ENCODE measurements around the gene KCNK2. TPM values are rescaled to one million over a fixed set of nuclear protein-coding genes. Genes with fewer than 3 reads are reported as not detected.

Gene KCNK2
- total and polyA plus RNA-seq, 2 of the 4 experiments (the other 2 are of a cell fraction) = 45.9 to 86.9 TPM

GRCh38 chr1:215087603-215088002 lies 5.1 kb downstream of the KCNK2 start:
- H3K79me1 ChIP-seq (ENCODE audit: low read depth in 1 of 2, low read length in 2 of 2) = peaks cover 6 to 8% of the 10 kb centered on the region in 2 experiments; a peak in 2 of 4 replicates
- H4K8ac ChIP-seq (ENCODE audit: low read depth in 2 of 2, low read length in 2 of 2) = no peak overlapping the region
- H4K91ac ChIP-seq (ENCODE audit: insufficient read depth, low read depth, low read length) = no peak overlapping the region
- H3K56ac ChIP-seq (ENCODE audit: extremely low read depth, insufficient read depth, low read length) = no peak overlapping the region
- WGBS, 2 experiments (ENCODE audit: extremely low coverage in 2 of 2, insufficient read length in 1 of 2) = no CpG with 5 or more reads among the region's 2 CpGs
- H2BK5ac ChIP-seq (ENCODE audit: low read depth, low read length, poor library complexity, severe bottlenecking) = no peak overlapping the region
- dilution Hi-C loops (cut with HindIII; ENCODE audit: low sequenced_read_pairs, unreplicated experiment) = no loop called here
- H3K9me1 ChIP-seq (ENCODE audit: insufficient read depth, low read length) = 0 out of 2 replicates have a peak, but pooled peaks cover 4% of the 10 kb centered on the region
- in situ Hi-C loops (cut with MboI; ENCODE audit: low sequenced_read_pairs) = no loop called here
- peaks cover 2% of the 10 kb centered on the region; the same call in 1 of the 2 replicates for H3K36me3 ChIP-seq (ENCODE audit: control insufficient read depth, insufficient read depth, low read length)
- no peaks in the 10 kb centered on the region for H3K9me3 ChIP-seq (ENCODE audit: control insufficient read depth, insufficient read depth, low read length)
- TF ChIP-seq MXI1 (IDR thresholded peaks at IDR 0.05; ENCODE audit: borderline replicate concordance, low read depth, low read length) (no peak), POLR2A (IDR thresholded peaks at IDR 0.05; ENCODE audit: low read depth, low read length) (no peak)
- CTCF ChIA-PET = no interaction called here
- H2AK9ac ChIP-seq (replicated peaks; ENCODE audit: low read depth, low read length, poor library complexity) = no peak overlapping the region
- H3K23ac ChIP-seq (ENCODE audit: low read depth, low read length) = no peak overlapping the region
- H3K4me3 ChIP-seq (ENCODE audit: insufficient read depth, low read depth, low read length) = no peak overlapping the region
- H2BK15ac ChIP-seq (ENCODE audit: low read depth, low read length) = no peak overlapping the region
- no peak overlapping the region for H3K4me2 ChIP-seq (ENCODE audit: low read depth, low read length)
- no peak overlapping the region for H3K18ac ChIP-seq (ENCODE audit: low read depth, low read length)
- DNase-seq (no peak), ATAC-seq (ENCODE audit: low read depth) (no peak)
- intact Hi-C loops (cut with micrococcal nuclease) = no loop called here
- no peaks in the 10 kb centered on the region for H3K27me3 ChIP-seq (ENCODE audit: control insufficient read depth, insufficient read depth, low read length)
- no peak overlapping the region for H2BK120ac ChIP-seq (ENCODE audit: low read depth, low read length)
- H4K20me1 ChIP-seq (ENCODE audit: insufficient read depth, low read length) = no peaks in the 10 kb centered on the region
- BruUV-seq (replicated peaks) = no TSS peak
- POLR2A ChIA-PET (ENCODE audit: unreplicated experiment) = no interaction called here
- no peak overlapping the region for H3K14ac ChIP-seq (replicated peaks; ENCODE audit: low read depth, low read length)
- H4K5ac ChIP-seq (ENCODE audit: low read depth, low read length) = no peak overlapping the region
- no peak overlapping the region for H3K27ac ChIP-seq (ENCODE audit: insufficient read depth, low read length)
- H3K4ac ChIP-seq (ENCODE audit: low read depth, low read length) = no peak overlapping the region
- no peak overlapping the region for H2BK20ac ChIP-seq (ENCODE audit: low read depth, low read length)
- H3K4me1 ChIP-seq (ENCODE audit: control insufficient read depth, insufficient read depth, low read length) = no peaks in the 10 kb centered on the region
- no peak overlapping the region for H2AK5ac ChIP-seq (ENCODE audit: low read depth, low read length)
- no peak overlapping the region for H2AFZ ChIP-seq (replicated peaks; ENCODE audit: low read length, poor library complexity)
- no peak overlapping the region for H3K9ac ChIP-seq (ENCODE audit: low read depth, low read length)
